SU-DHL-6 (cell line): ENCODE measurements around the gene CDH13.

Source experiments
- EZH2phosphoT487 ChIP-seq: fragments of 200-600 bp; sonication (generic), shearing (Covaris generic); conservative IDR thresholded peaks from 2 replicates; pipeline ENCODE4 v1.6.1; 2018; ENCODE audit warnings: mild to moderate bottlenecking, antibody characterized with exemption, low read length, moderate library complexity, mixed read lengths
- TF ChIP-seq, protein P1 (sequence below): fragments of 200-600 bp; sonication (generic); IDR thresholded peaks from one replicate; pipeline ENCODE4 v1.5.1; 2017; ENCODE audit warnings: antibody characterized with exemption, mild to moderate bottlenecking, low read length, moderate library complexity; ENCODE audit not compliant: insufficient read depth, poor library complexity, severe bottlenecking

DNA sequence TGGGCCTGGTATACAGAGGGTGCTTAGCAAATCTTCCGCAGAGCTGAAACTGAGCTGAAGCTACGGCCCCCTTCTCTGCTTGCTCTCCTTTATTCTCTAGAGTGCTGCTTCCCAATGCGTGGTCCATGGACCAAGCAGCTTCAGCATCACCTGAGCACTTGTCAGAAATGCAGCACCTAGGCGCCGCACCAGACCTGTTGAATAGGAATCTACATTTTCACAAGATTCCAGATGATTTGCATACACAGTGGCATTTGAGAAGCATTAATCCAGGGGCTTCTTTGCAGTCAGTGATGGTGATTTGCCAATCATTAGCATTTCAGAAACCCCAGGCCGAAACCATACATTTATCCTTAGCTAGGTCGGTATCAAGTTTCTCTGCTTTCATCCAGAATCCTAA lies 204.2 kb downstream of the CDH13 start:
- TF ChIP-seq, protein P1, sequence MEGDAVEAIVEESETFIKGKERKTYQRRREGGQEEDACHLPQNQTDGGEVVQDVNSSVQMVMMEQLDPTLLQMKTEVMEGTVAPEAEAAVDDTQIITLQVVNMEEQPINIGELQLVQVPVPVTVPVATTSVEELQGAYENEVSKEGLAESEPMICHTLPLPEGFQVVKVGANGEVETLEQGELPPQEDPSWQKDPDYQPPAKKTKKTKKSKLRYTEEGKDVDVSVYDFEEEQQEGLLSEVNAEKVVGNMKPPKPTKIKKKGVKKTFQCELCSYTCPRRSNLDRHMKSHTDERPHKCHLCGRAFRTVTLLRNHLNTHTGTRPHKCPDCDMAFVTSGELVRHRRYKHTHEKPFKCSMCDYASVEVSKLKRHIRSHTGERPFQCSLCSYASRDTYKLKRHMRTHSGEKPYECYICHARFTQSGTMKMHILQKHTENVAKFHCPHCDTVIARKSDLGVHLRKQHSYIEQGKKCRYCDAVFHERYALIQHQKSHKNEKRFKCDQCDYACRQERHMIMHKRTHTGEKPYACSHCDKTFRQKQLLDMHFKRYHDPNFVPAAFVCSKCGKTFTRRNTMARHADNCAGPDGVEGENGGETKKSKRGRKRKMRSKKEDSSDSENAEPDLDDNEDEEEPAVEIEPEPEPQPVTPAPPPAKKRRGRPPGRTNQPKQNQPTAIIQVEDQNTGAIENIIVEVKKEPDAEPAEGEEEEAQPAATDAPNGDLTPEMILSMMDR, result no peak
- TF ChIP-seq EZH2phosphoT487, result no peak
